K562 (cell line): ENCODE data around the gene MFSD11. TPM values are rescaled to one million over a fixed set of nuclear protein-coding genes. Genes with fewer than 3 reads are reported as not detected.
A peak's percentile ranks its signal among the peaks of the same experiment; 100 is the strongest.

Experiments used
- BMI1 ChIP-seq: fragments of 150-350 bp; IDR thresholded peaks from 2 replicates; pipeline ENCODE4 v1.6.1; 2014; ENCODE audit warnings: low read length
- CGGBP1 ChIP-seq: fragments of 250-450 bp; sonication (Bioruptor Pico); IDR thresholded peaks from 2 replicates; pipeline ENCODE4 v1.9.0; 2021; ENCODE audit warnings: mild to moderate bottlenecking
- CHAMP1 ChIP-seq: fragments of 450-650 bp; IDR thresholded peaks from 2 replicates; pipeline ENCODE4 v1.6.1; 2016; ENCODE audit warnings: mild to moderate bottlenecking
- CHD7 ChIP-seq: fragments of 200-600 bp; sonication (generic); IDR thresholded peaks from one replicate; pipeline ENCODE4 v1.6.1; 2012; ENCODE audit warnings: mild to moderate bottlenecking, low read depth, low read length, inconsistent platforms
- FOXP1 ChIP-seq: sonication (generic); formaldehyde crosslinking; IDR thresholded peaks from 2 replicates; pipeline ENCODE4 v1.8.0; 2022; ENCODE audit warnings: mild to moderate bottlenecking, missing genetic modification reagents
- HNRNPK ChIP-seq: fragments of 200-400 bp; formaldehyde crosslinking; IDR thresholded peaks from one replicate; pipeline ENCODE4 v1.6.1; 2018; ENCODE audit warnings: mild to moderate bottlenecking, low read depth, low read length; ENCODE audit not compliant: poor library complexity, severe bottlenecking
- KAT2B ChIP-seq: IDR thresholded peaks from one replicate; pipeline ENCODE4 v1.6.1; 2012; ENCODE audit warnings: low read depth, mild to moderate bottlenecking, control low read depth, inconsistent platforms, low read length, moderate library complexity
- NFIX ChIP-seq: fragments of 250-450 bp; sonication (Bioruptor Pico); IDR thresholded peaks from 2 replicates; pipeline ENCODE4 v1.4.0; 2020; ENCODE audit warnings: low read depth, mild to moderate bottlenecking, moderate library complexity
- SMC3 ChIP-seq: conservative IDR thresholded peaks from 2 replicates; pipeline ENCODE4 v1.6.1; 2011; ENCODE audit warnings: low read depth, low read length, improper control_type of control experiment; ENCODE audit not compliant: insufficient read depth
- ZFP91 ChIP-seq: sonication (generic); formaldehyde crosslinking; IDR thresholded peaks from 2 replicates; pipeline ENCODE4 v1.8.0; 2022; ENCODE audit warnings: mild to moderate bottlenecking, missing genetic modification reagents
- ZNF121 ChIP-seq: sonication (generic); formaldehyde crosslinking; conservative IDR thresholded peaks from 2 replicates; pipeline ENCODE4 v1.8.0; 2022; ENCODE audit warnings: missing genetic modification reagents
- ZNF232 ChIP-seq: sonication (generic); formaldehyde crosslinking; IDR thresholded peaks from 2 replicates; pipeline ENCODE4 v1.8.0; 2022; ENCODE audit warnings: mild to moderate bottlenecking, missing genetic modification reagents
- polyA plus RNA-seq, 8 experiments: library from polyadenylated mRNA; depleted of rRNA in 4 of 8; stranded (reverse) in 5 of 8; unstranded in 3 of 8; fragments of >200 nt; fragmentation: Nextera tagmentation in 2 of 8; fragmentation: Illumina TruSeq in 1 of 8; extraction: Ambion mirVana in 2 of 8; extraction: Trizol in 1 of 8; gene quantifications; 2 replicates each; pipeline versions ENCODE4 v1.2.1 to v1.2.3, GENCODE V29; 2011 to 2014; ENCODE audit warnings: inconsistent platforms in 1 of 8, missing spikeins in 1 of 8
- total RNA-seq, 7 experiments: library from RNA; depleted of rRNA in 6 of 7; stranded (reverse); fragments of >200 nt in 6 of 7; fragmentation: Illumina TruSeq in 2 of 7; extraction: Trizol in 2 of 7; gene quantifications; 2 replicates each; pipeline versions ENCODE4 v1.2.1 to v1.2.3, GENCODE V29; 2011 to 2021; ENCODE audit warnings: low replicate concordance in 1 of 7

The MFSD11 gene
- total and polyA plus RNA-seq, 9 of the 15 experiments (the other 6 are each of a cell fraction or from before 2014, with no cell fraction given): 14.4 to 24.5 (median 19.9) TPM

GRCh38 chr17:76737082-76737675 lies 740 bp upstream of the MFSD11 start, which contains the start of gene SRSF2 (continued):
- TF ChIP-seq CHD7 (no peak), CGGBP1 (CRISPR knock-in tag) (peak; percentile 92), HNRNPK (no peak), CHAMP1 (peak; percentile 15; the same call in 1 of the 2 replicates), ZNF121 (no peak), ZFP91 (CRISPR knock-in tag) (peak; percentile 54; the same call in 1 of the 2 replicates), BMI1 (no peak), KAT2B (no peak), SMC3 (0 out of 2 replicates have a peak, but pooled peaks have one; percentile 8), ZNF232 (CRISPR knock-in tag) (peak; percentile 82; the same call in 1 of the 2 replicates), FOXP1 (peak; percentile 12), NFIX (CRISPR knock-in tag) (no peak)
